Activated naive CD8-positive, alpha-beta T cell treated with anti-CD3 and anti-CD28 coated beads, Interleukin-2, amount 50 U/mL, for 16 hours (primary cell): Measurements from ENCODE around the gene TBC1D3G.
"Not testable (repeated sequence)": the region's sequence is repeated elsewhere in the genome, so short reads cannot be mapped to it uniquely, and the experiment has no call there.

Experiments used
- DNase-seq: peaks from one replicate; pipeline ENCODE4 v3.0.0-alpha.2; 2020; ENCODE audit warnings: low read depth, low spot score

TBC1D3G gene

DNA sequence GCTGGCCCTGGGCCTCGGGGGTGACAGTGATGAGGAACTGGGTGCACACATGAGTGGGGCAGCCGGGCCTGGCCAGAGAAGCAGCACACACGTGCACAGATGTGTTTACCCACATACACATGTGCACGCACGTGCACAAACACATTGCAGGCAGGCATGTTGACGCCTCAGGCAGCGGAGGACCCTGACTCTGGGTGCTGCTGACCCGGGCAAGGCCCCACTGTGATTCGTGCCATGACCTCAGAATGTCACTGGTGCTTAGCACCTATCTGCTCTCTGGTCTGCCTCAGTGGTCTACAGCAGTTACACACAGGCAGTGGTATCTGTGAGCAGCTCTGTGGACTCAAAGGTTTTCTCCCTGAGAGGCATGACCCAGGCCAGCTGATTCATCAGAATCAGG is at the start of gene TBC1D3G:
TBC1D3G (plus strand) TSS at position 301 of the 400 bp plus-strand sequence. CDS start 1,528 bp downstream, outside the sequence.
- not testable (repeated sequence) for DNase-seq

- DNase-seq, result not testable (repeated sequence)
Measured at GRCh38 chr17:36283256-36283655, 40.4 kb upstream of the TBC1D3G start.

GRCh38 chr17:36284219-36284618 is 39.5 kb upstream of the TBC1D3G start:
- not testable (repeated sequence) for DNase-seq

GRCh38 chr17:36289965-36290612 is 33.6 kb upstream of the TBC1D3G start:
- not testable (repeated sequence) for DNase-seq

- not testable (repeated sequence) for DNase-seq
Measured at GRCh38 chr17:36295161-36295560, 28.5 kb upstream of the TBC1D3G start.

- DNase-seq, result not testable (repeated sequence)
Measured at GRCh38 chr17:36315736-36316135, 7.9 kb upstream of the TBC1D3G start.

DNA sequence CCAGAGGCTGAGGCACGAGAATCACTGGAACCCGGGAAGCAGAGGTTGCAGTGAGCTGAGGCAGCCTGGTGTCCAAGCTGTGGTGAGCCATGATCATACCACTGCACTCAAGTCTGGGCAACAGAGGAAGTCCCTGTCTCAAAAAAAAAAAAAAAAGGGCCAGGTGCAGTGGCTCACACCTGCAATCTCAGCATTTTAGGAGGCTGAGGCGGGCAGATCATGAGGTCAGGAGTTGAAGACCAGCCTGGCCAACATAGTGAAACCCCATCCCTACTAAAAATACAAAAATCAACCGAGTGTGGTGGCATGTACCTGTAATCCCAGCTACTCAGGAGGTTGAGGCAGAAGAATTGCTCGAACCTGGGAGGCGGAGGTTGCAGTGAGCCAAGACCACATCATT is 38.8 kb downstream of the TBC1D3G start:
- not testable (repeated sequence) for DNase-seq

DNA sequence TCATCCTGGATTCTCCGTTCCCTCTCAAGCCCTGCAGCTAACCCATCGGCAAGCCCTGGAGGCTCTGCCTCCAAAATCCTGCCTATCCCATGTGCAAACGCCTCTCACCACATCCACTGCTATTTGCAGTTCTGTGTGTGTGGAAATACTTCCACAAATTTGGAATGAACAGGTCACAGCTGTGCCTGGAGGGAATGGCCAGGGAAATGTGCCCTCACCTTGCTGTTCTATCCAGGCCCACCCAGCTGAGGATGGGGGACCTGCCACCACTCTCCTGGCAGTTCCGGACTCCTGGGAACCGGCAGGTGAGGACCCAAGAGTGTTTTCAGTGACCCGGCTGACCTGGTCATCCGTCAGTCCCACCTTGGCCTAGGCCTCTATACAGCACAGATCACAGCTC is 52.3 kb downstream of the TBC1D3G start:
- not testable (repeated sequence) for DNase-seq
